HG03097 (cell line): ENCODE data around the gene OPCML.

Source experiments
- ATAC-seq: cut with Tn5 transposase; IDR thresholded peaks from one replicate; pipeline ENCODE4 v1.9.1; 2021; ENCODE audit not compliant: unreplicated experiment, low FRiP score

The OPCML gene

DNA sequence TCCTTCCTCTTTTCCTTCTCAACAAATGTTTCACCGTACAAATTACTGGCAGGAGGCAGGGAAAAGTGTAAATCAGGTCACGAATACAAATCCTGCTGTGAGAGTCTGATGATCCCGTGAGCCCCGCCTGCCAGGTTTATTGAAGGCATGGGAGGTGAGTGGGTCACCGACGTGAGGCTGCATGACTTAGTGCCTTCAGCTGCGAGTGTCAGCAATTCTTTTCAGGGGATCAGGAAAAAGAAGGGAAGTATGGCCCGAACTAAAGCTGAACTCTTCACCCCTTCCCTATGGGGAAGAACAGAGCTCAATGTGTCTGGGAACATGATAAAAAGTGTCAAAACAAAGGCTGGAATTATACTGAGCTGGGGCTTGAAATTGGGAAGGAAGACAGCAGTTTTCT is 166.2 kb downstream of the OPCML start:
- no peak for ATAC-seq

DNA sequence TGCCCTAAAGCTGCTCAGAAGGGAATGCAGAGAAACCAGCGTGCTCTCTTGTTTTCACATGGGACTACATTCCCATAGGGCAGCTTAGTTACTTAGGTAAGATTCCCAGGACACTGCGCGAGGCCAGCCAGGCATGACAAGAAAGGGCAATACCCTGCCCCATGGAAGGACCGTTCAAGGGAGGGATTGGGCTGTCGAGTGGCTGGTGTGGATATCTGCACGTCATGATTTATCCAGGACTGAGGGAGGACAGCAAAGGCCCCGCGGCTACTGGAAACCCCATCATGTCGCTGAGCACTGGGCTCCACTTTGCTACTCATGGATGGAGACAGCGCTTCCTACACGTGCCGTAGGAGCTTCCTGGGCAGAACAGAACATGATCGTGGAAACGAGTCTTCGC is 169.4 kb downstream of the OPCML start:
- ATAC-seq = no peak

DNA sequence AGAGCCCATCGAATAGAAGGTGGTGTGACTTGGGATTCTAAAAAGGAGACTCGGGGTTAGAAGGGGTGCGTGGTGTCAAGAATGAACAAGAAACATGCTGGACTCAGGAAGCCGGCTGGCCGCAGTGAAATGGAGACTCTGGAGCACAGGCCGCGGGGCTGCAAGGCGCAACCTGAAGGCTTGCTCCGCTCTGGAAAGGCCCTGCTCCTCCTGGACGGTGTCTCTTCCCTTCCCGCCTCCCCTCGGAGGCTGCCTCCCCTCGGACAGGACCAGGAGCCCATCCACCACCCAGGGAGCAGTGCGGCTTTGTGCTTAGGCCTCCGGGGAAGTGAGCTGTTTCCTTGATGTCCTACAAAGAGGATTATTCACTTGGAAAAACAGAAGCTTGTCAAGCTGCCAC is 170.1 kb downstream of the OPCML start:
- no peak for ATAC-seq

DNA sequence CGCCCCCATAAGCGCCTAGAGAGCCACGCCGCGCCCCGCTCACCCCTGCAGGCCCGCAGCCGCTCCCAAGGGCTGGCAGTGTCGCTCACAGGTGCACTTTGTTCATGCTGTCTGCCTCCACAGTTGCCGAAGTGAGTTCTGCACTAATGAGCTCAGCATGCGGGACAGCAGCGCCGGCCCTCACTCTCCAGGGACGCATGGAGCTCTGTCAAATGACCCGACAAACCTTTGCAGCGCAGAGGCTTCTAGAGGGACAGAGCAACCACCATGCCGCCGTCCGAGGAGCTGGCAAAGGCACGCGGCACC is 170.7 kb downstream of the OPCML start:
- ATAC-seq = no peak

DNA sequence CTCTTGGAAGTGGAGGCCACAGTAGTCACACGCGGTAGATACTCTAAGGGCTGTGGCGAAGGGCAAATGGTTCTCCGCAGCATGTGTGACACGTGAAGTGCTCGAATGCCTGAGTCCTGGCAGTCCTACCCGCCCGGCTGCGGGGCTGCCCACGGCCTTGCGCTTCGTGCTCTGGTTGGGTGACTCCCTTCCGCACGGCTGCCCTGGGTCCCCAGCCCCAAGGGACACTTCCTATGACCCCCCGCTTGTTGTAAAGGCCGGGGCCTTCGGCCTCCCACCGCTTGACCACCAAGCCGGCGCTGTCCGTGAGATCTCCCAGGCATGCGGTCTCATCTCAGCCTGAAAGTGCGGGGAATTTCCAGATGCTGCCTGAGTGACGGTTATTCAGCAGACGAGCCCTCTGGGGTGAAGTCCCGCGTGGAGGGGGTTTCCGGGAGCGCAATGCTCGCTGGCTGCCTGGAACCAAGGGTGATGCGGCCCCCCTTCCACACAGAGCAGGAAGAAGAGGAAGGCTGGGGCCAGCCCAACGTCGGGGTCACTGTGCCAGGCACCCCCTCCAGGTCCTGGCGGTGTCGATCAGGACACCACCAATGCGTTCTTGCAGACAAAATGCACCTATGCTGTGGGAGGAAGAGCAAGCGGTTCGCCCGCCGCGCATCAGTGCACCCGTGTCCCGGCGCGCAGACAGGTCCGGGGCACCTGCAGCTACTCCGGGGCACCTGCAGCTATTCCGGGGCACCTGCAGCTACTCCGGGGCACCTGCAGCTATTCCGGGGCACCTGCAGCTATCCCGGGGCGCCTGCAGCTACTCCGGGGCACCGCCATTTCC is 171.2 kb downstream of the OPCML start:
- no peak for ATAC-seq

DNA sequence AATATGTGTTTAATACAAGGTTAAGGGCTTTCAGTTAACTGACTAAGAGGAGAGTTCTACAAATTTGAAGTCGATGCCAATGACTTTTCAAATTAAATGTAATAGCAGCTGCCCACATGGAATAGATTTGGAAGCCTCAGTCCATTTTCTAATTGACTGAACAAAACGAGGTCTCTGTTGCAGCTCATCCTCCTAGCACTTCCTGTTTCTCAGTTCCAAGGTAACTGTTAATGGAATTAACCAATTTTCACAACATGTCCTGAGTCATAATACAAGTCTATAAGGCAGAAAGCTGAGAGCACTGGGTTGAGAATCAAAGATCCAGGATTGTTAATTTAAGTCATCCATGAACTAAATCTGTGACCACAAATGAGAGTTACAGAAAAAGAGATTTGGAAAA is 177.2 kb downstream of the OPCML start:
- no peak for ATAC-seq

GRCh38 chr11:133354069-133354468 is 178.2 kb downstream of the OPCML start:
- ATAC-seq = no peak

- ATAC-seq = no peak
Measured at GRCh38 chr11:133350045-133350444, 182.3 kb downstream of the OPCML start.

DNA sequence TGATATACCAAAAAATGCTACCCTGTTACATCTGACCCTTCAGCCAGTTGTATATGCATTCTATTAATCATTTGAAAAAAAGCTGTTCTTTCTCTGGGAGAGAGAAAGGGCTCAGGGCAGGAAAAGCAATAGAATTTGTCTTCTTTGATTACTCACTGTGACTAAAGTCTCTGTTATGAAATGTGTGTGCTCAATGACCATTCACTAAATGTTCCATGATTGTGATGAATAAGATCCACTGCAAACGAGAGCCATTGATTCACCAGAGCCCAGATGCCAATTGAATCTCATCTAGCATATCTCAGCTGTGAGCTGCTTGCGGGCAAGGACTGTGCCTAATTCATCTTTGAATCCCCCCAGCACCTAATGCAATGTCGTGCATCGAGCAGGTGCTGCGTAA is 184.3 kb downstream of the OPCML start:
- ATAC-seq = no peak

- ATAC-seq = no peak
Measured at GRCh38 chr11:133346137-133346536, 186.2 kb downstream of the OPCML start.

DNA sequence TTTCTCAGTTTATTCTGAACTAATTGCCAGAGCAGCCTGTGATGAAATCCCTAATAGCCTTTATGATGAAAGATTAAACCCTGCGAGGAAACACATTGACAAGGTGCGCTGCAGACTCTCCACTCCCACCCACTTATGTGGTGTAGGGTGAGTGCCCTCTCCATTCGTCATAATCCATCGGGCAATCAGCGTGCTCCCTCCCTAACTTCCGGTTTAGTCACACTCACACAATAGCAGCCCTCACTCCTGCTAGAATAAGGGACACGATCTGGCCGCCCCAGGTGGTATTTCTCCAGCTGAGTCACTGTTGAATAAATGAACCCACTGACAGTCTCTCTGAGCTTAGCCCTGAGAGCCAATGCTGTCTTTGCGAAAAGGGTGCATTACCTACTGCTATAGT is 188.3 kb downstream of the OPCML start:
- no peak for ATAC-seq

DNA sequence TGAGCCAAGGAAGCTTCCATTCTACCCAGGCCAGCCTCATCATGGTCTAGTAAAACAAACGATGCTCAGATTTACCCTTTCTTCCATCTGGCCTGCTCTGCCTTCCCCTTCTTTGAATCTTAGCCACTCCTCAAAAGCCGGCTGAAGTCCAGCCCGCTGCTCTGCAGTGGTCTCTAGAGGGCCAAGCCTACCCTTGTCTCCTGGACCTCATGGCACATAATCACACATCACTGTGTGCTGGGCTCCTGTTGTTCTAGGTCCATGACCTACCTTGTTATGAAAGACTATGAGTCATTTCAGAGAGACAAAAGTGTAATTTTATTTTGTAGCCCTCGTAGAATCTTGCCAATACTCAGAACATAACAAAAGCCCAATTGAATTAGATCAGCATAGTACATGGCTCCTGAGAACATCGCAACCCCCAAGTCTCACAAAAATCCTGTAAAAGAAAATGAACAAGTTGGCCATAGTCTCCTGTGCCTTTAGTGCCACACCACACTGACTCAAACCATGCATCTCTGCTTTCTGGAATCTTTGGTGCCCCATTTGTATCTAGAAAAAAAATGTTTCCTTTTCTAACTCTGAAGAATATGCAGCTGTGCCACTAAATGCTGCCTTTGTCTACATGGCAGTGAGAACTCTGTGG is 192.7 kb downstream of the OPCML start:
- ATAC-seq = no peak

DNA sequence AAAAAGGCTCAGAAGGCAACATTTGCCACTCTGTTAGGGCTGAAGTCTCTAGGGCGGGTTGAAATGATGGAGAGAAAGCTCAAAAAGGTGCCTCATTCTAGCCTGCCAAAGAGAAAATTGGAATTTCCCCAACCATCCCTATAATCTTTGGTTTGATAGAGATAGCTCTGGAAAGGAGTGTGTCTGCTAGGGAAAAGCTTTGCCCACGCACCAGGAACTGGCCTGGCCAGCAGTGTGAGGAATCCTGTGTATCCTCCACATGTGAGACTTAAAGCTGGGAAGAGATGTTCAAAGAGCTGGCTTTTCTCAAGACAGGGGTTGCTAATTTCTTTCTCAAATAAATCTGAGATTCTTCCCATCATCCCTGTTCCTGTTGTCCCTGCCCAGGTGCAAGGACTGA is 193.7 kb downstream of the OPCML start:
- ATAC-seq = no peak

- no peak for ATAC-seq
Measured at GRCh38 chr11:133337951-133338418, 194.3 kb downstream of the OPCML start.

- no peak for ATAC-seq
Measured at GRCh38 chr11:133337193-133337592, 195.1 kb downstream of the OPCML start.

DNA sequence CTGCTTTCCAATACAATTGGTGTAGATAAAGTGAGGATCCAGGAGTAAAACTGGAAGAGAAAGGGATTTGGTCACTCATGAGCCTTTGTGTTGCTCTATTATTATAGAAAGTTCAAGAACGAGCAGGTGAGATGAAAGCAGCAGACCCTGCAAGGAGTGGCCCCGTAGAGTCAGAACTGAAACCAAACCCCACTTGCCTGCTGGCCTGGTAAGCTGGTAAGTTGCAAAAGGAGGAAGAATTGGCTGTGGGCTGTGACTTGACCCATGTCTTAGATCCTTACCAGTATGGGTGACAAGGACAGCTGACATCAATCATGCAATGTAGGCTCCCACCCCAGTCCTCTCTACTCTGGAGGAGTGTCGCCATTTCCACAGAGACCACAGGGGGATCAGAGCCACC is 201.3 kb downstream of the OPCML start:
- ATAC-seq = no peak

DNA sequence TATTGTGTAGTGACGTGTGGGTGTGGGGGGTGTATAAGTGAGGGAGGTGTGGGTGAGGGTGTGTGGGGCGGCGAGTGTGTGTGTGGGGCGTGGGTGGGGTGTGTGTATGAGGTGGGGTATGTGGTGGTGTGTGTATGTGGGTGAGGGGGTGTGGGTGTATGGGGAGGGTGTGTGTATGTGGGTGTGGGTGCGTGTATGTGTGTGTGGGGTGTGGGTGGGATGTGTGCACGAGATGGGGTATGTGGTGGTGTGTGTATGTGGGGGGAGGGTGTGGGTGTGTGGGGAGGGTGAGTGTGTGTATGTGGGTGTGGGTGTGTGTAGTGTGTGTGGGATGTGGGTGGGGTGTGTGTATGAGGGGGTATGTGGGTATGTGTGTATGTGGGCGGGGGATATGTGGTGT is 205.5 kb downstream of the OPCML start:
- ATAC-seq = no peak

DNA sequence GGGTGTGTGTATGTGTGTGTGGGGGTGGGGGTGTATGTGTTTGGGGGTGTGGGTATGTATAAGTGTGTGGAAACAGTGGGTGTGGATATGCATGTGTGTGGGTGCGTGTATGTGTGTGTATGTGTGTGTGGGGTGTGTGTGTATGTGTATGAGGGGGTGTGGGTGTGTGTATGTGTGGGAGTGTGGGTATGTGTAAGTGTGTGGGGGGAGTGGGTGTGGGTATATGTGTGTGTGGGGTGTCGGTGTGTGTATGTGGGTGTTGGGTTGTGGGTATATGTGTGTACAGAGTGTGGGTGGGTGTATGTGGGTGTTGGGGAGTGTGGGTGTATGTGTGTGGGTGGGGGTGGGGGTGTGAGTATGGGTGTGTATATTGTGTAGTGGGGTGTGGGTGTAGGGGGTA is 206.0 kb downstream of the OPCML start:
- ATAC-seq = no peak

DNA sequence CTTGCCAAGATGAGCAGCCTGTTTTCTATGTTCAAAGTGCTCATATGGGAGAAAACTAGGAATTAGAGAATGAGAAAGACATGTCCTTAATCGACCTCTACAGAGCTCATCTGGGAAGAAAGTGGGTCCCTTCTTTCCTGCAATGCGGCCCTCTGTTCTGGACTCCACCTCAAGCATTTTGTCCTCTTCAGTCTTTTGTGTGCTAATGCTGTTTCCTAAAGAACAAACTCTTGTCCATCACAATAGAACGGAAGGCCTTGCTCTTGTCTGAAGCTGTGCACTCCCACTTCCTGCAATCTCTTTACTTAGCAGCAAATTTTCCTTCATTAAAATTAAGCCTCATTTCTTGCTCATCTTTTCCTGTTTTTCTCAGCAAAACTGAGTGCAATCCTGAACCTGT is 206.6 kb downstream of the OPCML start:
- no peak for ATAC-seq

DNA sequence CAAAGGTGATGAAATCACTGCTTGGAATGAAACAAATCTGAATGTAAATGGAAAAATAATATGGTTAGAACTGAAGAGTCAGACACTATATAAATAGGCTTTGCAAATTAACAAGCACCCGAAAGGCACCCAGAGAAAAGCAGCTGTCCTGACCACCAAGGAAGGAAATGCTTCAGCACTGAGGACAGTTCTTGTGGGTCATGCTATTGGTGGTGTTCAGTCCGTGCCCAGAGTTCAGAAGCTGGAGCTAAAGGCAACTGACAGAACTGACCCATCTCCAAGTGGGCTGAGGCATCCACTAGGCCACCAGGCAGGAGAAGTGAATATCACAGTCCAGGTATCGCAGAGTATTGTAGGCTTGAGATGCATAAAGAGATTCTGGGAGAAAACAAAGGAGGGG is 208.9 kb downstream of the OPCML start:
- no peak for ATAC-seq

DNA sequence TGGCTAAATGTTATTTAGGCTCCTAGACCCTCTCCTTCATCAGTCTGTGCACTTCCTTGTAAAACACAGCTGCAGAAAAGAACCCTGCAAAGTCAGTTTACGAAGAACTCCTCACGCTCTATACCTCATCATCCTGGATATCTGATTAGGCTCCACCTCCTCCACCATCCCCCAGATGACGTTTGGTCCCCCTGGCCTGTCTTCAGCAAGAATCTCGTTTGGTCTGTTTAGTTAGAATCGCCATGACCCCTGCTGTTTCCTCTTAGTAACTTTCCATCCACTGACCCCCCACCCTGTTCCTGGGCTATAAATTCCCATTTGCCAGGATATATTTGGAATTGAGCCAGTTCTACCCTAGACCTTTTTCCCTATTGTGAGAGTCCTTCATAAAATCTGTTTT is 214.1 kb downstream of the OPCML start:
- no peak for ATAC-seq

GRCh38 chr11:133311230-133311629 is 221.1 kb downstream of the OPCML start:
- ATAC-seq = no peak
